GM12878 (cell line): Measurements from ENCODE around the gene ARHGEF10L. TPM values are rescaled to one million over a fixed set of nuclear protein-coding genes. Genes with fewer than 3 reads are reported as not detected.

Experiments used
- ATAC-seq: fragments of 200-7000 bp; cut with Tn5 transposase; 3 replicates; pipeline ENCODE4 v1.9.1; 2020; ENCODE audit warnings: mild to moderate bottlenecking, moderate library complexity
- BruUV-seq: library from RNA; stranded (reverse); fragments of 400-500 nt; replicated peaks from 2 replicates; lab custom pipeline; 2021; lab: Mats Ljungman, UMichigan
- CTCF ChIA-PET: fragments of 300-600 bp; sonication (Branson Sonifier 250); formaldehyde crosslinking; extraction: SDS; loops from one replicate; lab custom pipeline; 2021; ENCODE audit warnings: inconsistent platforms; lab: Yijun Ruan, JAX
- POLR2A ChIA-PET: fragments of 350-600 bp; formaldehyde crosslinking; extraction: SDS; loops from one replicate; lab custom pipeline; 2021; ENCODE audit warnings: inconsistent platforms; lab: Charles Lee
- RAD21 ChIA-PET: fragments of 300-600 bp; sonication (Branson Sonifier 250); formaldehyde crosslinking; loops from one replicate; lab custom pipeline; 2023; ENCODE audit warnings: antibody characterized with exemption; ENCODE audit not compliant: unreplicated experiment; lab: Charles Lee
- SMC1A ChIA-PET: fragments of 300-600 bp; sonication (Branson Sonifier 250); formaldehyde crosslinking; loops from one replicate; lab custom pipeline; 2023; ENCODE audit not compliant: unreplicated experiment, uncharacterized antibody; lab: Charles Lee
- DNase-seq: peaks from one replicate; pipeline ENCODE4 v3.0.0-alpha.2; 2011; ENCODE audit warnings: low read depth, low spot score
- FAIRE-seq: peaks from 3 replicates; lab custom pipeline; 2011; peaks lifted over from hg19 to GRCh38; lab: Jason Lieb, UNC
- H2AFZ ChIP-seq: 2 replicates; pipeline ENCODE4 v1.6.0; 2011; ENCODE audit warnings: low read depth, low read length, control low read depth; ENCODE audit not compliant: control insufficient read depth
- H3K27ac ChIP-seq: 2 replicates; pipeline ENCODE4 v1.5.1; 2011; ENCODE audit warnings: control low read depth; ENCODE audit not compliant: control insufficient read depth, insufficient read depth
- H3K27me3 ChIP-seq, 2 experiments: replicated peaks in 1 of 2; 2 replicates each; pipeline versions ENCODE4 v1.6.0 to v1.6.1; 2011; ENCODE audit warnings: low read length in 1 of 2; ENCODE audit not compliant: control insufficient read depth in 2 of 2, insufficient read depth in 2 of 2
- H3K36me3 ChIP-seq, 2 experiments: 2 replicates each; pipeline ENCODE4 v1.5.1; 2011; ENCODE audit warnings: low read length in 1 of 2; ENCODE audit not compliant: control insufficient read depth in 2 of 2, insufficient read depth in 2 of 2
- H3K4me1 ChIP-seq: 2 replicates; pipeline ENCODE4 v1.6.1; 2011; ENCODE audit warnings: mild to moderate bottlenecking, low read length, moderate library complexity, mixed read lengths; ENCODE audit not compliant: control insufficient read depth, insufficient read depth
- H3K4me2 ChIP-seq: 2 replicates; pipeline ENCODE4 v1.6.0; 2011; ENCODE audit warnings: control low read depth; ENCODE audit not compliant: control insufficient read depth, insufficient read depth
- H3K4me3 ChIP-seq: fragments of 200-600 bp; sonication (generic); 2 replicates; pipeline ENCODE4 v1.5.1; 2016
- H3K79me2 ChIP-seq: 2 replicates; pipeline ENCODE4 v1.6.0; 2011; ENCODE audit warnings: low read length; ENCODE audit not compliant: control insufficient read depth, insufficient read depth
- H3K9ac ChIP-seq: 2 replicates; pipeline ENCODE4 v1.8.0; 2011; ENCODE audit warnings: low read length, control low read depth, mixed read lengths; ENCODE audit not compliant: control insufficient read depth, insufficient read depth
- H3K9me3 ChIP-seq: replicated peaks from 3 replicates; pipeline ENCODE4 v1.5.1; 2011; ENCODE audit warnings: mild to moderate bottlenecking, low read length; ENCODE audit not compliant: control insufficient read depth, insufficient read depth
- H4K20me1 ChIP-seq: 2 replicates; pipeline ENCODE4 v1.6.0; 2011; ENCODE audit not compliant: control insufficient read depth, insufficient read depth
- ATF3 ChIP-seq: IDR thresholded peaks from 2 replicates; pipeline ENCODE4 v1.6.1; 2011; ENCODE audit warnings: low read depth, mild to moderate bottlenecking, low read length, moderate library complexity, borderline replicate concordance; ENCODE audit errors: extremely low read depth
- BCL3 ChIP-seq: IDR thresholded peaks from 2 replicates; pipeline ENCODE4 v1.6.1; 2011; ENCODE audit warnings: borderline replicate concordance, low read depth, mild to moderate bottlenecking, moderate library complexity, low read length; ENCODE audit not compliant: insufficient read depth, poor library complexity, severe bottlenecking
- EGR1 ChIP-seq, 2 experiments: IDR thresholded peaks; 1 replicate in 1 of 2; 2 replicates in 1 of 2; pipeline ENCODE4 v1.6.1; 2011 to 2012; ENCODE audit warnings: low read depth in 2 of 2, low read length in 2 of 2, borderline replicate concordance in 1 of 2, mild to moderate bottlenecking in 1 of 2, moderate library complexity in 1 of 2
- ESRRA ChIP-seq: IDR thresholded peaks from 2 replicates; pipeline ENCODE4 v1.6.1; 2012; ENCODE audit warnings: mild to moderate bottlenecking, low read length, improper control_type of control experiment
- IRF5 ChIP-seq: fragments of 450-650 bp; IDR thresholded peaks from 2 replicates; pipeline ENCODE4 v1.6.1; 2017; ENCODE audit warnings: borderline replicate concordance
- JUND ChIP-seq: IDR thresholded peaks from 2 replicates; pipeline ENCODE4 v1.6.1; 2012; ENCODE audit warnings: low read depth, mild to moderate bottlenecking, low read length, improper control_type of control experiment, moderate library complexity
- KLF5 ChIP-seq: fragments of 450-650 bp; IDR thresholded peaks from 2 replicates; pipeline ENCODE4 v1.6.1; 2014; ENCODE audit warnings: mild to moderate bottlenecking; ENCODE audit not compliant: partially characterized antibody
- MEF2B ChIP-seq: fragments of 450-650 bp; IDR thresholded peaks from 2 replicates; pipeline ENCODE4 v1.6.1; 2018; ENCODE audit warnings: mild to moderate bottlenecking, moderate library complexity; ENCODE audit not compliant: partially characterized antibody, poor library complexity, severe bottlenecking
- MTA3 ChIP-seq: IDR thresholded peaks from 2 replicates; pipeline ENCODE4 v1.6.1; 2012; ENCODE audit warnings: low read length, inconsistent platforms, borderline replicate concordance
- NFYA ChIP-seq: IDR thresholded peaks from 2 replicates; pipeline ENCODE4 v1.6.1; 2011; ENCODE audit warnings: low read depth, mild to moderate bottlenecking, low read length, improper control_type of control experiment, borderline replicate concordance
- NKRF ChIP-seq: fragments of 450-650 bp; conservative IDR thresholded peaks from 2 replicates; pipeline ENCODE4 v1.6.1; 2017; ENCODE audit warnings: mild to moderate bottlenecking, moderate library complexity
- RBBP5 ChIP-seq: fragments of 200-600 bp; sonication (generic); conservative IDR thresholded peaks from 2 replicates; pipeline ENCODE4 v1.6.1; 2016
- RELA ChIP-seq: fragments of 450-650 bp; IDR thresholded peaks from 2 replicates; pipeline ENCODE4 v1.8.0; 2014; ENCODE audit warnings: borderline replicate concordance; ENCODE audit not compliant: partially characterized antibody
- RUNX3 ChIP-seq: IDR thresholded peaks from 2 replicates; pipeline ENCODE4 v1.6.1; 2012; ENCODE audit warnings: low read length, inconsistent platforms
- SMAD5 ChIP-seq: IDR thresholded peaks from 2 replicates; pipeline ENCODE4 v1.6.1; 2016; ENCODE audit warnings: antibody characterized with exemption, low read depth
- TBL1XR1 ChIP-seq: IDR thresholded peaks from 2 replicates; pipeline ENCODE4 v1.6.1; 2012; ENCODE audit warnings: low read depth, low read length, improper control_type of control experiment
- USF1 ChIP-seq: IDR thresholded peaks from 2 replicates; pipeline ENCODE4 v1.6.1; 2011; ENCODE audit warnings: borderline replicate concordance, low read depth, mild to moderate bottlenecking, moderate library complexity, mixed read lengths, low read length; ENCODE audit not compliant: insufficient read depth; ENCODE audit errors: extremely low read length
- WGBS: methylation state at CpG from one replicate; pipeline ENCODE4 v1.1.6; 2016; ENCODE audit warnings: low lambda C conversion rate; ENCODE audit not compliant: insufficient replicate concordance, insufficient coverage; ENCODE audit errors: missing lambda C conversion rate; 5-methylcytosine and 5-hydroxymethylcytosine counted together
- in situ Hi-C: fragments of 300-500 bp; cut with MboI; formaldehyde crosslinking; loops from 9 replicates; pipeline ENCODE4 v1.14.3; 2018; ENCODE audit warnings: mixed read lengths
- intact Hi-C: fragments of 100-400 bp; cut with micrococcal nuclease; formaldehyde crosslinking; loops from one replicate; pipeline ENCODE4 v1.14.2; 2022; ENCODE audit not compliant: unreplicated experiment
- polyA plus RNA-seq, 11 experiments: library from polyadenylated mRNA; depleted of rRNA in 4 of 11; unstranded in 6 of 11; stranded (reverse) in 5 of 11; fragments of >200 nt; fragmentation: Nextera tagmentation in 4 of 11; fragmentation: Illumina TruSeq in 1 of 11; extraction: Ambion mirVana in 4 of 11; extraction: Trizol in 1 of 11; gene quantifications; 1 replicate in 1 of 11; 2 replicates in 10 of 11; pipeline versions ENCODE4 v1.2.1 to v1.2.3, GENCODE V29; 2011 to 2016; ENCODE audit warnings: inconsistent platforms in 2 of 11, missing spikeins in 2 of 11, low read depth in 1 of 11
- total RNA-seq, 4 experiments: library from RNA; depleted of rRNA in 3 of 4; stranded (reverse); fragments of >200 nt in 3 of 4; fragmentation: Illumina TruSeq in 1 of 4; extraction: Trizol in 1 of 4; gene quantifications; 2 replicates each; pipeline versions ENCODE4 v1.2.1 to v1.2.3, GENCODE V29; 2013 to 2021

The ARHGEF10L gene
- total and polyA plus RNA-seq, 10 of the 15 experiments (the other 5 are each of a cell fraction or from before 2014, with no cell fraction given), result 0.05 to 0.94 (median 0.28) TPM; not detected in 2

- Histone ChIP-seq H3K9ac (no peak overlapping the region), H4K20me1 (no peaks in the 10 kb centered on the region), H3K4me1 (peaks cover 4% of the 10 kb centered on the region), H3K27ac (no peak overlapping the region), H2AFZ (no peak overlapping the region), H3K27me3 (no peaks in the 10 kb centered on the region; a peak in 2 of 4 replicates), H3K36me3 (no peaks in the 10 kb centered on the region), H3K9me3 (no peaks in the 10 kb centered on the region), H3K4me2 (no peak overlapping the region), H3K79me2 (no peaks in the 10 kb centered on the region), H3K4me3 (no peak overlapping the region)
- 46% methylated on average over 10 of the region's 10 CpGs for WGBS
- BruUV-seq, result no TSS peak
- no peak for FAIRE-seq
- in situ Hi-C loops, result no loop called here
- POLR2A ChIA-PET, result no interaction called here
- CTCF ChIA-PET, result interaction anchor here (0.9 kb wide), 1 partner anchor 9 kb away, joined by 3 read pairs; no protein-coding TSS in a partner anchor
- SMC1A ChIA-PET, result interaction anchor here (0.8 to 1.5 kb wide), 3 partner anchors 22 to 44 kb away, joined by 3 to 4 read pairs (median 3); no protein-coding TSS in a partner anchor
- no peak for DNase-seq
- ATAC-seq, result no peak
- intact Hi-C loops, result no loop called here
- RAD21 ChIA-PET, result no interaction called here
- TF ChIP-seq IRF5 (no peak), MTA3 (no peak), NFYA (no peak), TBL1XR1 (no peak), RUNX3 (no peak), MEF2B (no peak), KLF5 (no peak), USF1 (no peak), EGR1 (IDR thresholded peaks at IDR 0.05; ENCODE audit: borderline replicate concordance in 1 of 2, low read depth in 2 of 2, low read length in 2 of 2) (no peak), ESRRA (no peak), SMAD5 (no peak), RBBP5 (no peak), NKRF (no peak), ATF3 (no peak), BCL3 (no peak), JUND (no peak), RELA (no peak)
These were observed 45.0 kb downstream of the ARHGEF10L start for GRCh38 chr1:17584539-17584938.
